GM12801 (cell line): ENCODE results near the gene GALNS.

Source experiments
- CTCF ChIP-seq: IDR thresholded peaks from one replicate; pipeline ENCODE4 v1.5.1; 2011; ENCODE audit warnings: control low read depth; ENCODE audit not compliant: insufficient read length; ENCODE audit errors: extremely low read depth

GALNS gene, protein sequence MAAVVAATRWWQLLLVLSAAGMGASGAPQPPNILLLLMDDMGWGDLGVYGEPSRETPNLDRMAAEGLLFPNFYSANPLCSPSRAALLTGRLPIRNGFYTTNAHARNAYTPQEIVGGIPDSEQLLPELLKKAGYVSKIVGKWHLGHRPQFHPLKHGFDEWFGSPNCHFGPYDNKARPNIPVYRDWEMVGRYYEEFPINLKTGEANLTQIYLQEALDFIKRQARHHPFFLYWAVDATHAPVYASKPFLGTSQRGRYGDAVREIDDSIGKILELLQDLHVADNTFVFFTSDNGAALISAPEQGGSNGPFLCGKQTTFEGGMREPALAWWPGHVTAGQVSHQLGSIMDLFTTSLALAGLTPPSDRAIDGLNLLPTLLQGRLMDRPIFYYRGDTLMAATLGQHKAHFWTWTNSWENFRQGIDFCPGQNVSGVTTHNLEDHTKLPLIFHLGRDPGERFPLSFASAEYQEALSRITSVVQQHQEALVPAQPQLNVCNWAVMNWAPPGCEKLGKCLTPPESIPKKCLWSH

GRCh38 chr16:88856828-88857727, at the start of gene GALNS, which contains the start of gene TRAPPC2L:
GALNS (minus strand) TSS chr16:88856947; CDS start chr16:88856877, 70 bp downstream.
TRAPPC2L (plus strand) TSS chr16:88857127; CDS start chr16:88857151, 24 bp downstream.
- TF ChIP-seq CTCF, result no peak

GRCh38 chr16:88906020-88906419, 49.3 kb upstream of the GALNS start:
- no peak for TF ChIP-seq CTCF

GRCh38 chr16:88905563-88905962, 48.8 kb upstream of the GALNS start:
- TF ChIP-seq CTCF, result no peak

DNA sequence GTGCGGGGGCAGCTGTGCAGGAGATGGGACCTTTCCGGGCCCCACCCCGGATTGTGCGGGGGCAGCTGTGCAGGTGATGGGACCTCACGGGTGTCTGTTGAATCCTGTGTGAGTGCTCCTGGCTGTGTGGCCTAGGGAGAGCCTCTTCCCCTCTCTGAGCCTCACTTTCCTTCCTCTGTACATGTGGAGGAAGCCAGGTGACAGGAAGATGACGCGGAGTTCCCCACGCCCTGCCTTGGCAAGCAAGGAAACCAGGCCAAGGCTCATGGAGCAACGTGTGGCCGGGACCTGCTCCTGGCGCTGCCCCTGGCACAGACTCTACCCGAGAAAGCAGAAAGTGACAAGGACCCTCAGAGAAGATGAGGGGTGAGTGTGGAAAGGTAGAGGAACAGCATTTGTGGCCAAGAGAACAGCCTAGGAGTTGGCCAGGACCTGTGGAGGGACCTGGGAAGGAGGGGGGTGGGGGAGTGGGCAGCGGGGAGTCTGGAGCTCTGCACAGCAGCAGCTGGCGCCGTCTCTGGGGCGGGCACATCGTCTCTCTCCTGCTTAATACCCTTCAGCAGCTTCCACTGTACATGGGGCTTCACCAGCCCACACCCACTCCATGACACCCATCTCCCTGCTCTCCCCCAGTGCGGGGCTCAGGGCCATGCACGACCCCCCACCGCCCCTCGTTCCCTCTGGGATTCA, 48.1 kb upstream of the GALNS start:
- no peak for TF ChIP-seq CTCF

DNA sequence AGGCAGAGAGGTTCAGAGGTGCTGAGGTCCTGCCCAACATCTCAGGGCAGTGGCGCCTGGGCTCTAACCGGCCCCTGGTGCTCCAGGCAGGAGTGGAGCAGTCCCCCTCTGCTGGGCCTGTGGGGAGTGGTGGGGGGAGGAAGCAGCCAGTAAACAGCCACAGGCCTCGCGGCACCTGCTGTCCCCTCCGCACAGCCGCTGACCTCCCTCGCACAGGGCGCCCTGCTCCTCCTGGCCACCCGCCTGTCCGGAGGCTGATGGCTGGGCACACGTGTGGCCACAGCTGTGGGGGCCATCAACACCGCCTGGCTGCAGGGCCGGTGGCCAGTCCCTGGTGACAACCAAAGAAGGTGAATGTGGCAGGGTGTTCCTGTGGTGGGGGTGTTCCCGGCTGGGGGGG, 46.5 kb upstream of the GALNS start:
- TF ChIP-seq CTCF, result no peak

DNA sequence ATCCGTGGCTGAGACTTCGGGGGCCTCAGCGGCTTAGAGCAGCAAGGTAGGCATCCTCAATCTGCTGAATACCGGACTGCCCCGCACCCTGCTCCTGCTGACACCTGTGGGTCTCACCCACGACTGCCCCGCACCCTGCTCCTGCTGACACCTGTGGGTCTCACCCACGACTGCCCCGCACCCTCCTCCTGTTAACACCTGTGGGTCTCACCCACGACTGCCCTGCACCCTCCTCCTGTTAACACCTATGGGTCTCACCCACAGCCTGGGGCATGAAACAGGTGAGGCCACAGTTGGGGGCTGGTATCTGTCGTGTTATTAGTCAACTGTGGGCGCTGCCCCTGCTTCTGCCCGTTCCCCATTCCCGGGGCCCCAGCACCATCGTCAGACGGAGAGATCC, 46.0 kb upstream of the GALNS start:
- TF ChIP-seq CTCF, result no peak
